Small intestine (tissue), 7 donors: ENCODE results near the gene RPS26. TPM values are rescaled to one million over a fixed set of nuclear protein-coding genes. Genes with fewer than 3 reads are reported as not detected.
"Not testable (repeated sequence)": the region's sequence is repeated elsewhere in the genome, so short reads cannot be mapped to it uniquely, and the experiment has no call there.

Experiments used
- DNase-seq, 2 donors: peaks; one replicate each; pipeline versions ENCODE4 v3.0.0 to v3.0.0-alpha.2; 2013
- FAIRE-seq: peaks from 2 replicates; lab custom pipeline; 2012; peaks lifted over from hg19 to GRCh38; lab: Jason Lieb, UNC
- H3K27ac ChIP-seq, 3 donors: one replicate each; pipeline ENCODE4 v1.5.1; 2013; ENCODE audit warnings: low read length in 2 of 3, mild to moderate bottlenecking in 2 of 3, control low read depth in 1 of 3, inconsistent platforms in 1 of 3, low read depth in 1 of 3, moderate library complexity in 1 of 3
- H3K27me3 ChIP-seq, 3 donors: one replicate each; pipeline ENCODE4 v1.6.1; 2013; ENCODE audit warnings: low read length in 3 of 3, inconsistent platforms in 1 of 3; ENCODE audit not compliant: control insufficient read depth in 3 of 3, insufficient read depth in 3 of 3
- H3K36me3 ChIP-seq, 3 donors: one replicate each; pipeline ENCODE4 v1.6.1; 2013; ENCODE audit warnings: low read length in 3 of 3, inconsistent platforms in 1 of 3, low read depth in 1 of 3, mild to moderate bottlenecking in 1 of 3, moderate library complexity in 1 of 3; ENCODE audit not compliant: control insufficient read depth in 3 of 3, insufficient read depth in 2 of 3
- H3K4me1 ChIP-seq, 3 donors: one replicate each; pipeline ENCODE4 v1.6.1; 2013; ENCODE audit warnings: low read length in 2 of 3, inconsistent platforms in 1 of 3, low read depth in 1 of 3, mild to moderate bottlenecking in 1 of 3, moderate library complexity in 1 of 3; ENCODE audit not compliant: control insufficient read depth in 3 of 3, insufficient read depth in 2 of 3
- H3K4me3 ChIP-seq, 3 donors: one replicate each; pipeline ENCODE4 v1.5.1; 2013; ENCODE audit warnings: low read length in 3 of 3, control low read depth in 1 of 3, inconsistent platforms in 1 of 3, low read depth in 1 of 3, mild to moderate bottlenecking in 1 of 3, moderate library complexity in 1 of 3
- H3K9me3 ChIP-seq, 2 donors: one replicate each; pipeline ENCODE4 v1.6.1; 2013; ENCODE audit warnings: low read depth in 1 of 2, low read length in 1 of 2; ENCODE audit not compliant: control insufficient read depth in 2 of 2, insufficient read depth in 1 of 2
- WGBS, 3 donors: extraction: QIAGEN DNeasy Blood & Tissue Kit; methylation state at CpG; one replicate each; pipeline ENCODE4 v1.1.7; 2013; 5-methylcytosine and 5-hydroxymethylcytosine counted together
- polyA plus RNA-seq, 4 donors: library from polyadenylated mRNA; stranded (reverse) in 3 of 4; unstranded in 1 of 4; fragments of 200-250 nt in 3 of 4; fragments of 120-200 nt in 1 of 4; gene quantifications; one replicate each; pipeline versions ENCODE4 v1.2.1 to v1.2.3, GENCODE V29; 2013
- donor health status: healthy with polysubstance abuse.
- donor health status: control.
- donor health status: control.
- donor health status: Bipolar disorder and iron deficiency.
- donor health status: healthy.

RPS26 gene
- polyA plus RNA-seq, 4 donors: 253 to 1,993 (median 1,176) TPM

DNA sequence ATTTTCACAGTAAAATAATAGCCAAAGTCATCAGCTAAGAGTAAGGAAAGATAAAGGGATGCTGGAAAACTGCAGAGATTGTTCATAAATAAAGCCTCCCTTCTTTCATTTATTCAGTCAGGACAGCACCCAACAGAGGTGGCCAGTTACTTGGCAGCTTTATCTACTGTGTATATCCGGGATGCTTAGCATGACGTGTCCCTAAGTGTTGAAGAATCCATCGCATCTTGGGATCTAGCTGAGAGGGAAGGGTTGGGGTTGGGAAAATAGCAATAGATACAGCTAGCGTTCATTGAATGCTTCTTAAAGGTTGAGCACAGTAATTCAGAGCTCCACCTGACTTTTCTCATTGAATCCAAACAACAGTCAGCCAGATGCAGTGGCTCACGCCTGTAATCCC is 32.7 kb downstream of the RPS26 start:
- Histone ChIP-seq H3K9me3 (no peaks in the 10 kb centered on the region), H3K36me3 (no peaks in the 10 kb centered on the region), H3K27ac (no peak overlapping the region), H3K4me3 (no peak overlapping the region), H3K4me1 (peaks cover 0 to 4% (median 0%) of the 10 kb centered on the region in 3 donors), H3K27me3 (no peaks in the 10 kb centered on the region)
- no peak for FAIRE-seq
- DNase-seq: no peak
- 85 to 91% (median 86%) methylated on average over 5 of the region's 5 CpGs for WGBS, 3 donors

- not testable (repeated sequence) for H3K27ac ChIP-seq, H3K9me3 ChIP-seq, DNase-seq, FAIRE-seq, H3K27me3 ChIP-seq, H3K4me3 ChIP-seq
- 86 to 95% (median 88%) methylated on average over 9 of the region's 9 CpGs for WGBS, 3 donors
- peaks cover 0 to 14% (median 0%) of the 10 kb centered on the region in 3 donors for H3K36me3 ChIP-seq
- H3K4me1 ChIP-seq: peaks cover 0 to 18% (median 2%) of the 10 kb centered on the region in 3 donors
These were observed 36.2 kb downstream of the RPS26 start for GRCh38 chr12:56077966-56078365.

- no peak for FAIRE-seq
- peaks cover 0 to 23% (median 2%) of the 10 kb centered on the region in 3 donors for H3K4me1 ChIP-seq
- DNase-seq: no peak
- peak overlapping the region in 1 of 3 donors; percentile 92 for H3K4me3 ChIP-seq
- peaks cover 0 to 18% (median 0%) of the 10 kb centered on the region in 3 donors for H3K36me3 ChIP-seq
- 100% methylated on average over 1 of the region's 1 CpG for WGBS, 3 donors
- H3K27me3 ChIP-seq: peaks cover 0 to 6% (median 0%) of the 10 kb centered on the region in 3 donors
- H3K27ac ChIP-seq: peak overlapping the region in 1 of 3 donors; percentile 100
- no peaks in the 10 kb centered on the region for H3K9me3 ChIP-seq
These were observed 36.7 kb downstream of the RPS26 start for GRCh38 chr12:56078427-56078826.

GRCh38 chr12:56078931-56079722 is 37.4 kb downstream of the RPS26 start:
- WGBS, 3 donors: 2 to 6% (median 3%) methylated on average over 45 to 50 of the region's 50 CpGs
- peak; percentile 88 to 94 for DNase-seq
- Histone ChIP-seq H3K36me3 (peaks cover 0 to 25% (median 0%) of the 10 kb centered on the region in 3 donors), H3K4me3 (peak overlapping the region; percentile 73 to 92 (median 74)), H3K27me3 (peaks cover 0 to 6% (median 0%) of the 10 kb centered on the region in 3 donors), H3K4me1 (peaks cover 0 to 30% (median 2%) of the 10 kb centered on the region in 3 donors), H3K9me3 (no peaks in the 10 kb centered on the region), H3K27ac (peak overlapping the region; percentile 95 to 100 (median 98))
- no peak for FAIRE-seq

GRCh38 chr12:56079723-56080555 is 38.2 kb downstream of the RPS26 start, which contains the start of gene ERBB3:
Gene ERBB3, plus strand, starts transcription at chr12:56080165. Its CDS starts 136 bp downstream, at chr12:56080301.
- Histone ChIP-seq H3K9me3 (no peaks in the 10 kb centered on the region), H3K4me1 (peaks cover 0 to 36% (median 2%) of the 10 kb centered on the region in 3 donors), H3K4me3 (peak within 1 kb of the TSS; percentile 73 to 92 (median 74)), H3K27me3 (peaks cover 0 to 6% (median 0%) of the 10 kb centered on the region in 3 donors), H3K27ac (peak within 1 kb of the TSS; percentile 95 to 100 (median 98)), H3K36me3 (peaks cover 0 to 34% (median 0%) of the 10 kb centered on the region in 3 donors)
- WGBS, 3 donors: 0 to 1% (median 0%) methylated on average over 50 to 59 of the region's 59 CpGs
- DNase-seq (peak; percentile 92 to 94), FAIRE-seq (no peak)

DNA sequence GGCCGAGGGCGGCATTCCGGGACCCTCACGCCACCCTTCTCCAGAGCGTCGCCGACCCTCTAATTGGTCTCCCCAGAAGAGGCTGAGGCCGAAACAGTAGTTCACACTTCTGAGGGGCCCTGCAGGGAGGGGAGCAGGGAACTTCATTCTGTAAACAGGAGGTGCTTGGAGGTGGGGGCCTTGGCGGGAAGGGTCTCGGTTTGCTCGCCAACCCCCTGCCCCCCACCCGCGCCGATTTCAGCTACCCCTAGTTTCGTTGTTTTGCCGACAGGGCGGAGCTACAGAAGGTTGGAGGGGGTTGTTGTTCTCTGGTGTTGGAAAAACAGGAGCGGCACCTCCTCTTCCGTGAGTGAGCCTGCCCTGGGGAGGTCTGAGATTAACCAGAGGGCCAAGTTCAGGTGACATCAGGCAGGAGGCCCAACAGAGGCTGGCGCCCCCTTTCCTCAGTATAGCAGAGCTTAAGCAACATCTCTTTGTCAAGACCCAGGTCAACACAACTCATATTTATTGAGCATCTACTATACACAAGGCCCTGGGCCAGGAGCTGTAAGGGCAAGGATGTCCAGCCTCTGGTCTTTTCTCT is 38.9 kb downstream of the RPS26 start:
- Histone ChIP-seq H3K4me3 (peak overlapping the region; percentile 73 to 92 (median 74)), H3K9me3 (no peaks in the 10 kb centered on the region), H3K27ac (peak overlapping the region; percentile 95 to 100 (median 98)), H3K4me1 (peaks cover 0 to 41% (median 2%) of the 10 kb centered on the region in 3 donors), H3K36me3 (peaks cover 0 to 40% (median 0%) of the 10 kb centered on the region in 3 donors), H3K27me3 (peaks cover 0 to 6% (median 0%) of the 10 kb centered on the region in 3 donors)
- FAIRE-seq: no peak
- peak; percentile 94 to 95 for DNase-seq
- WGBS, 3 donors: 6 to 21% (median 15%) methylated on average over 20 of the region's 20 CpGs

- no peaks in the 10 kb centered on the region for H3K9me3 ChIP-seq
- peak overlapping the region; percentile 95 to 100 (median 98) for H3K27ac ChIP-seq
- DNase-seq: peak; percentile 97 to 99
- no peak for FAIRE-seq
- H3K4me3 ChIP-seq: peak overlapping the region; percentile 40 to 92 (median 73)
- 11 to 43% (median 37%) methylated on average over 5 to 6 of the region's 6 CpGs for WGBS, 3 donors
- peaks cover 0 to 41% (median 2%) of the 10 kb centered on the region in 3 donors for H3K4me1 ChIP-seq
- peaks cover 0 to 49% (median 7%) of the 10 kb centered on the region in 3 donors for H3K36me3 ChIP-seq
- peaks cover 0 to 6% (median 0%) of the 10 kb centered on the region in 3 donors for H3K27me3 ChIP-seq
These were observed 40.0 kb downstream of the RPS26 start for GRCh38 chr12:56081393-56082347.
